ACHN (cell line): Measurements from ENCODE around the gene TRAPPC2L.

Experiments
- DNase-seq: peaks from one replicate; pipeline ENCODE4 v3.0.0-alpha.2; 2015
- in situ Hi-C: cut with HindIII; loops from 2 replicates; pipeline ENCODE4 v1.10.0; 2017; ENCODE audit warnings: low sequenced_read_pairs, low pct_ligation_motif_present, low pct_unique_long_range_greater_than_20kb

TRAPPC2L gene

GRCh38 chr16:88867581-88868246, 10.8 kb downstream of the TRAPPC2L start:
- DNase-seq: no peak
- in situ Hi-C loops: loop anchor here (25.0 kb wide), 1 partner anchor 105 kb away; no protein-coding TSS in a partner anchor

- in situ Hi-C loops: loop anchor here (25.0 kb wide), 1 partner anchor 107 kb away; no protein-coding TSS in a partner anchor
- DNase-seq: no peak
Observed at GRCh38 chr16:88868974-88869672, 12.2 kb downstream of the TRAPPC2L start.

DNA sequence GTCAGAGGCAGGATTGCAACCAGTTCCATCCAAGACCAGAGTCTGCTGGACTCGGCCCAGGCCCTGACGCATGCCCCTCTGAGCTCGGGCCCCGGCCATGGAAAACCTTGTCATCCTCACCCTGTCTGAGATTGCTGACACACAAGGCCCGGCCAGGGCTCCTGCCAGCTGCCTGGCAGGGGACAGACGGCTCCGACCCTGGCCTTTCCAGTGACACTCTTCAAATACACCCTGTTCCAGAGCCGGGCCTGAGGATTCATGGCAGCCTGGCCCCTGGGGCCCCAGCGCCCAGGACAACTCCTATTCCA, 12.7 kb downstream of the TRAPPC2L start:
- in situ Hi-C loops: loop anchor here (25.0 kb wide), 1 partner anchor 107 kb away; no protein-coding TSS in a partner anchor
- DNase-seq: no peak

DNA sequence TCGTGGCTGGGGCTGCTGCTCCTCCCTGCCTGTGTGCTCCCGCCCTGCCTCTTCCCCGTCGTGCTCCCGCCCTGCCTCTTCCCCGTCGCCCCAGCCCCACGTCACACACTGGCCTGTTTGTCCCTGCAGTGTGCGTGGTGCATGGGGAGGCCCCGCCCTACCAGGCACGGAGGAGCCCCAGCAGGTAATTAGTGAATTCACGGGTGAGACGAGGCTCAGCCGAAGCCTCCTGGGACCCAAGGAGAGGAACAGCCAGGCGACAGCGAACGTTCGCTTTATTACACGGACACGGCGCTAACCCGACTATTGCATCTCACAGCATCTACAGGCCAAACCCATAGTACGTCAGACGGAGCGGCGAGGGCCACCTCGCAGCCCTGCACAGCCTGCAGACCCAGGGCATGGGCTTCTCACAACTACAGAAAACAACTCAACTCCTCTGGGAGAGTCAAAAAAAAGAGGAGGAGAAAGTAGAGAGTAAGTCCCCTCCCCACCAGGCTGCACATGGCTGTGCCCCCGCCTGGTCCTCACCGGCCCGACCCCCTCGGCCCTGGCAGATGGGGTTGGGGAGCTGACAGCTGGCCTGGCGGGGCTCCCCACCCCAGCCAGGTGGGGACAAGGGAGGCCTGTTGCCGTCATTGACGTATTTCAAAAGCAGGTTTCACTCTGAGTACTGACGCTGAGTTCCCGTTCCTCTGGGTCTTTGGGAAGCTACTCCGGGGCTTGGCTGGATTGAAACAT, 13.9 kb downstream of the TRAPPC2L start:
- in situ Hi-C loops: loop anchor here (25.0 kb wide), 1 partner anchor 108 kb away; no protein-coding TSS in a partner anchor

DNA sequence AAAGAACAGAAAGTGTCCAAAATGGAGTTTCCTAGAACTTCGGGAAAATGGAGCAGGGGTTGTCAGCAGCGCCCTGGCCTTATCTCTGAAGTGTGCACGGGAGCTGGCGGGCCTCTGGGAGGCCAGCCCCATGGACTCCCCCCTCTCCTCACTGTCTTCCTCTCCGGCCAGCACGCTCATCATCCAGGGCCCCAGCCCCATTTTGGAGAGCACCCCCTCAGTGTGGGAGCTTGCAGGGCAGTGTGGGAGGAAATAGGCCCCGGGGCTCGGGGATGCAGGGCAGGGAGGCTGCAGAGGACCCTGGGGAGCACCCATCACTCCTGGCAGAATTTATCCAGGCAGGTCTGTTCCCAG, 14.4 kb downstream of the TRAPPC2L start:
- DNase-seq: no peak
- in situ Hi-C loops: loop anchor here (25.0 kb wide), 1 partner anchor 109 kb away; no protein-coding TSS in a partner anchor

More for the DNA sequence above, 13.9 kb downstream of the TRAPPC2L start:
- DNase-seq: no peak

GRCh38 chr16:88871730-88872416, 14.9 kb downstream of the TRAPPC2L start:
- in situ Hi-C loops: loop anchor here (25.0 kb wide), 1 partner anchor 110 kb away; no protein-coding TSS in a partner anchor
- DNase-seq: no peak

DNA sequence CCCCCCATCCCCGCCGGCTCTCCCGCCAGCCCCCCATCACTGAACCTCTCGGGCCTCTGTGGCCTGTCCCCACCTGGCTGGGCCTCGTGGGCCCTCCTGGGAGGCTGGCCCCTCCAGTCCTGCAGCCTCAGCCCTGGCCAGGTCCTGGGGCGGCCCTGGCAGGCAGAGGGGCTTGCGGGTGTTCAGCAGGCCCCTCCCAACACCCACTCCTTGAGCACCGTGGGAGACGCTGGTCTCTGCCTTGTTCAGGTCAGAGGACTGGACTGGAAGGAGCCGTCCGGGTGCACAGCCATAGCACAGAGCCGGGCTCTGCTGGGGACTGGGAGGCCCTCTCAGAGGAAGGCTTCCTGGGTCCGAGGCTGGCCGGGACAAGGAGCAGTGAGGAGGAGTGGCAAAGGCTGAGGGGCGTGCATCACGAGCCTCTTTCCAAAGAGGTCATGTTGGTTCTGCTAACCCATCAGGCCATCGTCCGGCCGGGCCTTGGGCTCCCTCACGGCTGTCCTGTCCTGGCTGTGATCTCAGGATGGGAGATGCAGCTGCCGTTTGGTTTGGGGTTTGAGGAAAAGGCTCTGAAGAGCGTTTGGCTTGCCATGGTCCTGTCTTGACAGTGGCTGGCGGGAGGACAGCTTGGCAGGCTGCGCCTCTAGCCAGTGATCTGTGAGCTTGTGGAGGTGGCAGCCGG, 15.9 kb downstream of the TRAPPC2L start:
- DNase-seq: no peak
- in situ Hi-C loops: loop anchor here (25.0 kb wide), 1 partner anchor 110 kb away; no protein-coding TSS in a partner anchor

DNA sequence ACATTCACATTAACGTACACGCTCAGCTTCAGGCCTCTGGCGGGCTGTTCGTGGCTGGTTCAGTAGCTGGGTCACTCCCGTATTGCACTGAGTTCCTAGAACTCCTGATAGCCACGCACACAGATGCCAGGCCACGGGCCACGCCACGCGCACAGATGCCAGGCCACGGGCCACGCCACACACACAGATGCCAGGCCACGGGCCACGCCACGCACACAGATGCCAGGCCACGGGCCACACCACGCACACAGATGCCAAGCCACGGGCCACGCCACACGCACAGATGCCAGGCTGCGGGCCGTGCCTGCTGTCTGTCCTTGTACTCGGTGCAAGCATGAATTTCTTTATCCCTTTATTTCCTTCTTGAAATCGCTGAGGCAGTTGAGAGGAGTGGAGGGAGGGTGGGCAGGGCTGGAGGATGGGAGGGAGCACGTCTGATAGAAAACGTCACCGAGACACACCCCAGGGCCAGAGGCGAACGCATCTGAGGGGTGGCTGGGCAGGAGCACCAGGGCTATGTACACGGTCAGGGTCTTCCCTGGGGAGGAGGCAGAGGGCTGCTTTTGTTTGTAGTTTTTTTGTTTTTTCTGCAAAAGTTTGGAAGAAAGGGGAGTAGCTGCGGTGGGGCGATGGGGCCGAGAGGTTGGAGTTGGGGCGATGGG, 18.1 kb downstream of the TRAPPC2L start:
- no peak for DNase-seq
- in situ Hi-C loops: loop anchor here (25.0 kb wide), 1 partner anchor 113 kb away; no protein-coding TSS in a partner anchor

DNA sequence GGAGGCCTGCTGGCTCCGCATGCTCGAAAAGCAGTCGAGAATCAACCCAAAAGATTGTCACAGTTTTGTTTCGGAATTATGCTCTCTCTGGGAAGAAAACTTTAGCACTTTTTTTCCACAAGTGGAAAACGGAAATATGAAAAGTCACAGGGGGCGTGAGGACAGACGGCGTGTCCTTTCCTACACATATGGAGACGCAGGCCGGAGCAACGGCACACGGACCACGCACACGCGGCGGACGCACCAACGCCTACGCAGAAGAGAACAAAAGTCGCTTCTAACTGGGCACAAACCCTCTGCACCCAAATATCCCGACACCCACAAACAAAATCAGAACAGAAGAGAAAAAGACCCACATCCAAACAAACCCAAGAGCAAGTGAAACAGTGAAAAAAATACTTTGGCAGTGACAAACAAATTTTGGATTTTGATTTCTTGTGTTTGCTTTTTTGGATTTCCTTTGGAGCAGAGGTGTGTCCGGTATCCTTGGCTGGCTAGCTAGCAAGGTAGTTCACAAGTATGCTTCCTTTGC, 18.8 kb downstream of the TRAPPC2L start:
- DNase-seq: no peak
- in situ Hi-C loops: no loop called here

DNA sequence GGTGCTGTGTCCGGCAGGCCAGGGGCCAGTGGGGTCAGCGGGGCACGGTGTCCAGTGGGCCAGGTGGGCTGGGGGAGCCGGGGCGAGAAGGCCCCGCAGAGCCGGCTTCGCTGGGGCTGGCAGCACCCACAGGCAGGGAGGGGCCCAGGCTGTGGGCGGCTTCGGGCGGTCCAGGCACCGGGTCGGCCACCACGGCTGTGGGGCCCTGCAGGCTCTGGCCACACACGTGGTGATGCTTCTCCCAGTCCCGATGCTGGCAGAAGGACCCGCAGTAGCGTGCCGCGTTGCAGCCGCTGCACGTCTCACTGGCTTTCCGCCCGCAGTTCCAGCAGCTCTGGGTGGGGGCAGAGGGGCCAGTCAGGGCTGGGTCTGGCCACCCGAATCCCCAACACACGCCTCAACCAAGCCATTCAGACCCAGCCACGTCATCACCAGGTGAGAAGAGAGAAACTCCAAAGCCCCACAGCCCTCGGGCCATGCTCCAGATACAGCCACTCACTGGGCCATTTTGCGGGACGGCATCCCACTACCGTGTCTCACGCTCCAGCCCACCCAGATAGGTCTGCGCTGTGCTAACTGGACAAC, 20.1 kb downstream of the TRAPPC2L start:
- no peak for DNase-seq
- in situ Hi-C loops: no loop called here

GRCh38 chr16:88877564-88878289, 20.8 kb downstream of the TRAPPC2L start:
- DNase-seq: no peak
- in situ Hi-C loops: no loop called here

GRCh38 chr16:88878356-88878755, 21.4 kb downstream of the TRAPPC2L start:
- no peak for DNase-seq
- in situ Hi-C loops: no loop called here

GRCh38 chr16:88878967-88879787, 22.2 kb downstream of the TRAPPC2L start:
- in situ Hi-C loops: no loop called here
- no peak for DNase-seq

DNA sequence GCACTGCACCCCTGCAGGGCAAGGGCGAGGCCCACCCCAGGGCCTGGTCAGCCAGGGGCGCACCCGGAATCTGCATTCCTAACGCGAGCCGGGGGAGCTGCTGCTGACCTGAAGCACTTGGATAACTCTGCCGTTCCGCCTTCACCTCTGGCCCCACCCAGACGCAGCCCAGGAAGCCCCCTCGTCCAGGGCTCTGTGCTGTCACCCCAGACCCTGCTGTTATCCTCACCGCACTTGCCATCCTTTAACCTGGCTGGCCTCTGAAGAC, 22.8 kb downstream of the TRAPPC2L start:
- in situ Hi-C loops: no loop called here
- DNase-seq: no peak

- no peak for DNase-seq
- in situ Hi-C loops: no loop called here
Observed at GRCh38 chr16:88880226-88881006, 23.5 kb downstream of the TRAPPC2L start.
